Measurements from ENCODE around the gene ZNF653. TPM values are rescaled to one million over a fixed set of nuclear protein-coding genes. Genes with fewer than 3 reads are reported as not detected.

ZNF653 gene
- total and polyA plus RNA-seq, 11 donors: 2.4 to 8.9 (median 3.9) TPM

- intact Hi-C loops (cut with DNase I): loop anchor here in 4 of 10 donors (5.0 to 10.0 kb wide), 3 partner anchors 85 to 95 kb away; partner anchors contain the start of gene ZNF627 (in 1 of the 4)
- no peak for TF ChIP-seq CTCF (IDR thresholded peaks at IDR 0.05)
- no peak for TF ChIP-seq POLR2A (IDR thresholded peaks at IDR 0.05)
- ATAC-seq (no peak), DNase-seq (no peak)
- peaks cover 0 to 6% (median 0%) of the 10 kb centered on the region in 12 donors for H3K4me1 ChIP-seq
- H3K27me3 ChIP-seq: no peaks in the 10 kb centered on the region
- 65 to 70% (median 68%) methylated on average over 7 of the region's 7 CpGs for WGBS, 4 donors
- no peak overlapping the region for H3K27ac ChIP-seq
- H3K9me3 ChIP-seq: no peaks in the 10 kb centered on the region
- H3K4me3 ChIP-seq: no peak overlapping the region
- peaks cover 0 to 27% (median 13%) of the 10 kb centered on the region in 9 donors for H3K36me3 ChIP-seq
Observed at GRCh38 chr19:11499890-11500420, 5.7 kb downstream of the ZNF653 start.

GRCh38 chr19:11499220-11499726, 6.4 kb downstream of the ZNF653 start:
- intact Hi-C loops (cut with DNase I): loop anchor here in 3 of 10 donors (5.0 to 10.0 kb wide), 2 partner anchors 86 to 88 kb away; no protein-coding TSS in a partner anchor
- Histone ChIP-seq H3K27me3 (no peaks in the 10 kb centered on the region), H3K4me3 (no peak overlapping the region), H3K4me1 (no peaks in the 10 kb centered on the region), H3K27ac (no peak overlapping the region), H3K9me3 (no peaks in the 10 kb centered on the region), H3K36me3 (peaks cover 0 to 32% (median 19%) of the 10 kb centered on the region in 9 donors)
- DNase-seq: no peak
- no peak for TF ChIP-seq POLR2A (IDR thresholded peaks at IDR 0.05)
- no peak for TF ChIP-seq CTCF (IDR thresholded peaks at IDR 0.05)
- ATAC-seq: no peak
- WGBS, 4 donors: 79 to 92% (median 90%) methylated on average over 6 of the region's 6 CpGs

- intact Hi-C loops (cut with DNase I): loop anchor here in 5 of 10 donors (2.0 to 10.0 kb wide), 4 partner anchors 88 to 92 kb away; no protein-coding TSS in a partner anchor
- H3K4me3 ChIP-seq: no peak overlapping the region
- peak in 3 of 5 donors; percentile 57 to 86 (median 59) for DNase-seq
- no peak overlapping the region for H3K27ac ChIP-seq
- no peaks in the 10 kb centered on the region for H3K27me3 ChIP-seq
- no peaks in the 10 kb centered on the region for H3K4me1 ChIP-seq
- WGBS, 4 donors: 72 to 78% (median 74%) methylated on average over 17 of the region's 17 CpGs
- H3K9me3 ChIP-seq: no peaks in the 10 kb centered on the region
- H3K36me3 ChIP-seq: peaks cover 0 to 49% (median 21%) of the 10 kb centered on the region in 9 donors
- peak in 3 of 4 donors; percentile 59 to 64 (median 61) for ATAC-seq
- no peak for TF ChIP-seq POLR2A (IDR thresholded peaks at IDR 0.05)
- peak; percentile 37 to 65 (median 58) for TF ChIP-seq CTCF (IDR thresholded peaks at IDR 0.05)
Observed at GRCh38 chr19:11496391-11497163, 9.1 kb downstream of the ZNF653 start.

GRCh38 chr19:11495885-11496284, 9.8 kb downstream of the ZNF653 start:
- Histone ChIP-seq H3K4me3 (no peak overlapping the region), H3K36me3 (peaks cover 0 to 49% (median 21%) of the 10 kb centered on the region in 9 donors), H3K27ac (no peak overlapping the region), H3K27me3 (no peaks in the 10 kb centered on the region), H3K9me3 (no peaks in the 10 kb centered on the region), H3K4me1 (no peaks in the 10 kb centered on the region)
- no peak for TF ChIP-seq CTCF (IDR thresholded peaks at IDR 0.05)
- no peak for TF ChIP-seq POLR2A (IDR thresholded peaks at IDR 0.05)
- 93 to 100% (median 96%) methylated on average over 4 to 22 of the region's 22 CpGs for WGBS, 4 donors
- intact Hi-C loops (cut with DNase I): loop anchor here in 5 of 10 donors (2.0 to 10.0 kb wide), 4 partner anchors 89 to 93 kb away; no protein-coding TSS in a partner anchor
- DNase-seq (no peak), ATAC-seq (no peak)

All from heart left ventricle (tissue), 16 donors.